ENCODE data around the gene MORN4.
"Not testable (repeated sequence)": the region's sequence is repeated elsewhere in the genome, so short reads cannot be mapped to it uniquely, and the experiment has no call there.

The MORN4 gene

DNA sequence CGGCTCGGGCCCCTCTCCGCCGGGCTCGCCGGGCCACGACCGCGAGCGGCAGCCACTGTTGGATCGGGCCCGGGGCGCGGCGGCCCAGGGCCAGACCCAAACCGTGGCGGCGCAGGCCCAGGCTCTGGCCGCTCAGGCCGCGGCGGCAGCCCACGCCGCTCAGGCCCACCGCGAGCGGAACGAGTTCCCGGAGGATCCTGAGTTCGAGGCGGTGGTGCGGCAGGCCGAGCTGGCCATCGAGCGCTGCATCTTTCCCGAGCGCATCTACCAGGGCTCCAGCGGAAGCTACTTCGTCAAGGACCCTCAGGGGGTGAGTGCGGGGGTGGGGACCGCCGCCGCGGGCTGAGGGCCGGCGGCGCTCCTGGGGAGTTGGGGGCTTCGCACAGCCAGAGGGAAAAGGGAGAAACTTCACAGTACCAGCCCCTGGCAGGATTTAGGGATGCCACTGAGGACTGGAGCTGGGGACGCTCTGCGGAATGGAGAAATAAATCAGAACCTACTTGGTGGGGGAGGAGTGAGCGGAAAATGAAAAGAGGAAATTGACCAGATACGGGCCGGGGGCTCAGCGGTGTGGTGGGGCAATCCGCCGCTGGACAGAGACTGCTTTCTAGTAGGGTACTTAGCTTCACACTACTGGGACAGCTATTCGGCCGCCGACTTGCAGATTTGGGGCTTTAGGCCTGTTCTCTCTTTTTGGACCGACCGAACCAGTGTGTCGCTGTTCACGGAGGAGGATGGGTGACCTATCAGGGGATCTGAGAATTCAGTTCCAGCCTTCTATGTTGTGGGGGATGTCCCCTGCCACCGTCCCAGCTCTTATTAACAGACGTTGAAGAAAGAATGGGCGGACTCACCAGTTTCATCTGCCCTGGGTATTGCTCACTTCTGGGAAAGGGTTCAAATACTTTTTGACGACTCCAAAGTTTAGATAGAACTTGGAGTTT, 7.8 kb upstream of the MORN4 start:
- no peak for DNase-seq (ENCODE audit: low read depth in 2 of 2)

DNA sequence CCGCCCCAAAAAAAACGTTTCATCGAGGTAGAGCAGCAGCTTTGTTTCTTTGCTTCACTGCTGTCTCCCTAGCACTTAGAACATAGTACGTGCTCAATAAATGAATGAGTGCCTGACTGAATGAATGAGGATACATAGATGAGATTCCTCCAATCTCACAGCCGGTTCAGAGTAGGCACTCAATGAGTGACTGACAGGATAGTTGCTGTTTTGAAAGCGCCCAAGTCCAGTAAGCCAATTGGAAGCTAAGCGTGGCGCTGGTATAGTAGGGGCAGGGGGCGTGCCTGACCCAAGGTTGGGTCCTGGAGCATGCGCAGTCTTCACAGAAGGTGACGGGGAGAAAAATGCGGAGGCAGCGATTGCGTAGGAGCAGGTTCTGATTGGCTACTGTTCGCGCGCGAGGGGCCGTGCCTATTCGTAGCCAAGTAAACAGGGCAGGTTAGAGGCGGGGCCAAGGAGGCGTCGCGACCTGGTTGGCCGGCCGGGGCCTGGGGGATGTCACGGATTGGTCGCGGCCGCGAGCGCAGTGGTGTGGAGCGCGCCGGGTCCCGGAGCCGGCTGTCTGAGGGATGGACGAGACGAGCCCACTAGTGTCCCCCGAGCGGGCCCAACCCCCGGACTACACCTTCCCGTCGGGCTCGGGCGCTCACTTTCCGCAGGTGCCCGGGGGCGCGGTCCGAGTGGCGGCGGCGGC, 7.0 kb upstream of the MORN4 start, which contains the start of gene PI4K2A:
Gene PI4K2A (plus strand): TSS at position 498 of the 694 bp plus-strand sequence. CDS start 72 bp downstream, at position 570.
- DNase-seq (ENCODE audit: low read depth in 2 of 2) = peak; percentile 97

- DNase-seq (ENCODE audit: low read depth in 2 of 2) = not testable (repeated sequence)
Measured at GRCh38 chr10:97639090-97639489, 5.8 kb upstream of the MORN4 start.

GRCh38 chr10:97635577-97635976, 2.3 kb upstream of the MORN4 start:
- DNase-seq (ENCODE audit: low read depth in 2 of 2) = no peak

- no peak for DNase-seq (ENCODE audit: low read depth in 2 of 2)
Measured at GRCh38 chr10:97633921-97634320, 621 bp upstream of the MORN4 start.

DNA sequence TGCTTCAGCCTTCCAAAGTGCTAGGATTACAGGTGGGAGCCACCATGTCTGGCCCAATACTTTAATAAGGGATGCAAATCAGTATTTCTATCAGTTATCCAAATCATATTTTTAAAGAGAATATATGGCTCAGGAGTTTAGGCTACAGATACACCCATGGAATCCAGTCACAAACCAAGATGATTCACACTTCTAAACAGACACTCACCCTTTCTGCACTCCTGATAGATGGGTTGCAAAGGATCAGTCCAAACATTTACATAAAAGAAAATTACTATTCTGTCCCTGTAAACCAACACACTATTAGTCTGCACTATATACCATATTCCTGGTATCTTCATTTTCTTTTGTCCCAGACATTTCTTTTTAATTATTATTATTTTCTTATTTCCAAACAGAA, 2.2 kb downstream of the MORN4 start:
- DNase-seq (ENCODE audit: low read depth in 2 of 2) = no peak

GRCh38 chr10:97629289-97629688, 4.0 kb downstream of the MORN4 start:
- DNase-seq (ENCODE audit: low read depth in 2 of 2) = no peak

GRCh38 chr10:97628228-97628627, 5.1 kb downstream of the MORN4 start:
- no peak for DNase-seq (ENCODE audit: low read depth in 2 of 2)

GRCh38 chr10:97627731-97628130, 5.6 kb downstream of the MORN4 start:
- DNase-seq (ENCODE audit: low read depth in 2 of 2) = no peak

DNA sequence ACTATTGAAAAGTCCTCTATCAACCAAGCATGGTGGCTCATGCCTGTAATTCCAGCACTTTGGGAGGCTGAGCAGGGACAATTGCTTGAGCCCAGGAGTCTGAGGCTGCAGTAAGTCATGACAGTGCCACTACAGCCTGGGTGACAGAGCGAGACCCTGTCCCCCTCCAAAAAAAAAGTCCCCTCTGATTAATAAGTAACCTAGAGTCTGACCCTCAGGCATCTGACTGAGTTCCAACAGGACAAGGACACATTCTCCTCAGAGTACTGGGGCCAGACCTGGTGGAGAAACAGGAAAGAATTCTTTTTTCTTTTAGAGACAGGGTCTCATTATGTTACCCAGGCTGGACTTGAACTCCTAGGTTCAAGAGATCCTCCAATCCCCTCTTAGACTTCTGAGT, 10.0 kb downstream of the MORN4 start:
- no peak for DNase-seq (ENCODE audit: low read depth in 2 of 2)

- no peak for DNase-seq (ENCODE audit: low read depth in 2 of 2)
Measured at GRCh38 chr10:97618733-97619132, 14.6 kb downstream of the MORN4 start.

DNA sequence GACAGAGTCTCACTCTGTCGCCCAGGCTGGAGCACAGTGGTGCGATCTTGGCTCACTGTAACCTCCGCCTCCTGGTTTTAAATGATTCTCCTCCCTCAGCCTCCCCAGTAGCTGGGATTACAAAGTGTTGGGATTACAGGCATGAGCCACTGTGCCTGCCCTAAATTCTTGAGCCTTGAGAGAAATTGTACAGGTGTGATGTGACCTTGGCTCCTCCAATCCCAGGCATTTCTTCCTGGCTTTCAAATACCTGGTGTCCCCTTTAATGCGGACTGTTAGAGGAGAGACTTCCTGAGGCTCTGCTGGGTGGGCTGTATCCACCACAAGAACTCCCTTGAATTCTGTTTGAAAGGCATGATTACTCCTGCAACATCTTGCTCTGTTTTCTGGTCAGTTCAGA, 15.0 kb downstream of the MORN4 start:
- no peak for DNase-seq (ENCODE audit: low read depth in 2 of 2)

DNA sequence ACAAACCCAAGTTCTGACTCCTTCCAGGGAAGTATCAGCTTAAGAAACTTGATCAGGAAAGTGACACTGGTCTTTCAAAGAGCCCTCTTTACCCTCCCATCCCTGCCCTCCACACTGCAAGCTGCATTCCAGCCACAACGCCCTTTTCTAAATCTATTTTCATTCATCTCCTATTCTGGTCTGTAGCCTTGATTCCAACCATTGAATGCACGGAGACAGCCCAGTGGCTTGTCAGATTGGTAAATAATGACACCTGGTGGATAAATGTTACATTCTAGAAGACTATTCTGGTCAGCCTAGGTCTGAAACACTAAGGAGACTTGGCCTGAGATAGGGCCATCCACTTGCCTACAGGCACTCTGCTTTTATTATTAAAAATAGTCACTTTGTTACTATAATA, 20.9 kb downstream of the MORN4 start:
- no peak for DNase-seq (ENCODE audit: low read depth in 2 of 2)

DNA sequence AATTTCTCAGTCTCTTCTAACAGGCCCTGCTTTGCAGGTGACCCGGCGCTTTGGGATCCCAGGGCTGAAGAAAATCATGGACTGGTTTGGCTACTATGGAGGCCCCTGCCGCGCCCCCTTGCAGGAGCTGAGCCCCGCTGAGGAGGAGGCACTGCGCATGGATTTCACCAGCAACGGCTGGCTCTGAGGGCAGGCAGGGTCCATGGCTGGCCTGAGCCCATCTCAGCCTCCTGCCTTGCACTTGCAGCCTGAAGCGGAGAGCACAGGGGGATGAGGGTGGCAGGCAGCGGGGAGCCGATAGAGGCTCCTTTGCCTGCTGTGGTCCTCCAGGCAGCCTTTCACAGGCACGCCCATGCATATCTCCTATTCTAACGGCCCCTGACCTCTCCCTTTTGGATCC, 21.8 kb downstream of the MORN4 start:
- no peak for DNase-seq (ENCODE audit: low read depth in 2 of 2)

- no peak for DNase-seq (ENCODE audit: low read depth in 2 of 2)
Measured at GRCh38 chr10:97608991-97609561, 24.2 kb downstream of the MORN4 start.

- no peak for DNase-seq (ENCODE audit: low read depth in 2 of 2)
Measured at GRCh38 chr10:97607095-97607636, 26.1 kb downstream of the MORN4 start.

DNA sequence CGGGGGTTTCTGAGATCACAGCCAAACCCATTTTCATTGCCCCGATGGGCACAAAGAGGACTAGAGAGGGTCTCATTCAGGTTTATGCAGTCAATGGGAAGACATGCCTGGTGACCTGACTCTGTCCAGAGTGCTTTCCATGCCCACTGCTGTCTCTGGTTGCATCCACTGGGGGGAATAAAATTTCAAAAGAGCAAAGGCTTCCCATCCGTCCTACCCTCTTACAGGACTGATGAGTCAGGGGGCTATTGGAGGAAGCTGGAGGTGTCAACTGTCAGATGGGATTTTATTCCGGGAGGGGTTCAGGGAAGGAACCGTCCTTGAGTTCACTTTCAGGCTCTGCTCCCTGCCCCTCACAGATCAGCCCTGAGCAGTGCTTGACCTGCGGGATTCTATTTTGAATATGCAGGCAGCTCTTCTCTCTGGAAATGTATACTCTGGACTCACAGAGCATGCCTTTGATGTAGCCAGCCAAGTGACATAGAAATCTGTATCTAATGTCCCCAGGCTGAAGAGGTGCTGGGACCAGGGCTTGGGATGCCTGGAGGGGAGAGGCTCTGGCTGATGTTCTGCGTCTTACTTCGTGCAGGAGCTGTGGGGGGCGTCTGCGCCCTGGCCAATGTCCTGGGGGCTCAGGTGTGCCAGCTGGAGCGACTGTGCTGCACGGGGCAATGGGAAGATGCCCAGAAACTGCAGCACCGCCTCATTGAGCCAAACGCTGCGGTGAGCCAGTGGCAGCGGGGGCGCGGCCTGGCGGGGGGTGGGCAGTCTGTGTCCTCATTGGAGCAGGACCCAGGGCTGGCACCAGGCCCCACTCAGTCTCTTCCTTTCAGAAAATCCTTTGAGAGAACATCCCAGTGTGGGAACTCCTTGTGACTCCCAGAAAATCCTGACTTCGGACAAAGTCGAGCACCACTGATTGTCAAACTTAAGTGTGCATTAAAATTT, 31.8 kb downstream of the MORN4 start:
- DNase-seq (ENCODE audit: low read depth in 2 of 2) = no peak

GRCh38 chr10:97600616-97601015, 32.7 kb downstream of the MORN4 start:
- no peak for DNase-seq (ENCODE audit: low read depth in 2 of 2)

DNA sequence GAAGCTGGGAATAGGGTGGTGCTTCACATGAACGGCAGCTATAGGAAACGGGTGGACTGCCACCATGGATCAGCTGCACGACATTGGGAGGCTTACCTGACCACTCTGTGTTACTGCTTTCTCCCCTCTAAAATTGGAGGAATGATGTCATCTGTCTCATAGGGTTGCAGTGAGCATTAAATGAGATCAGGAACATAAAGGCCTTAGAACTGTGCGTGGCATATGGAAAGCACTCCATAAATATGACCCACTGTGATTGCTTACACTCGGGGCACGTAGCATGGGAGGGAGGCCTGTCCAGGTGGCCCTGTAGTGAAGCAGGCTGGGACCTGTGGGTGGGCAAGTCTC, 34.1 kb downstream of the MORN4 start:
- DNase-seq (ENCODE audit: low read depth in 2 of 2) = no peak

DNA sequence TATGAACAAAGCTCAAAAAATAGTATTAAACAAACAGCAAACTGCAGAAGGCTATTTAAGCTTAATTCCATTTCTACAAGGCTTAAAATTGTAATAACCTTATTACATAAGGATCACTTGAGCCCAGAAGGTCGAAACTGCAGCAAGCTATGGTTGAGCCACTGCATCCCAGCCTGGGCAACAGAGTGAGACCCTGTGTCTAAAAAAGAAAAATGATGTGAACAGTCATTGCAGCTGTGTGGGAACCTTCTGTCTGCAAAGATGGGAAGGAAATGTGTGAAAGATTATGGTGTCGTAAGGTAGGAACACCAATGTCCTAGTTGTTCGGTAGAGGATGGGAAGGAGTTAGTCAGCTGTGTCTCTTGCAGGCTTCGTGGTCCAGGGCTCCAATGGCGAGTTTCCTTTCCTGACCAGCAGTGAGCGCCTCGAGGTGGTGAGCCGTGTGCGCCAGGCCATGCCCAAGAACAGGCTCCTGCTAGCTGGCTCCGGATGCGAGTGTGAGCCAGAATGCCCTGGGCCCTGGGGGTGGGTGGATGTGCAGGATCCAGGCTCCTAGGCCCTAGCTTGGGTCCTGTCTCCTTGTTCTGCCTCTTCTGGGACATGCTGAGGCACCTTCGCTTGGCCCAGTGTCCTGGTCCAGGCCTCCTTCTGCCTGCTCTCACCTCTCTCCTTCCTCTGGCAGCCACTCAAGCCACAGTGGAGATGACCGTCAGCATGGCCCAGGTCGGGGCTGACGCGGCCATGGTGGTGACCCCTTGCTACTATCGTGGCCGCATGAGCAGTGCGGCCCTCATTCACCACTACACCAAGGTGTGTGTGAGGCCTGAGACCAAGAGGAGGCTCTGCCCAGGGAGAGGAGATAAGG, 34.7 kb downstream of the MORN4 start:
- no peak for DNase-seq (ENCODE audit: low read depth in 2 of 2)
